IPS-NIHi7 (cell line): ENCODE measurements around the gene PPM1L.
"Not testable (repeated sequence)": the region's sequence is repeated elsewhere in the genome, so short reads cannot be mapped to it uniquely, and the experiment has no call there.

Experiments used
- DNase-seq: peaks from one replicate; pipeline ENCODE4 v3.0.0; 2012; ENCODE audit warnings: mixed read lengths; ENCODE audit errors: extremely low spot score

Gene PPM1L

GRCh38 chr3:160983900-160984299, 227.9 kb downstream of the PPM1L start:
- not testable (repeated sequence) for DNase-seq

- DNase-seq: no peak
Measured at GRCh38 chr3:160986069-160986468, 230.0 kb downstream of the PPM1L start.

- DNase-seq: no peak
Measured at GRCh38 chr3:160987982-160988964, 232.2 kb downstream of the PPM1L start.

GRCh38 chr3:160990446-160990845, 234.4 kb downstream of the PPM1L start:
- no peak for DNase-seq

- DNase-seq: no peak
Measured at GRCh38 chr3:160992712-160993111, 236.7 kb downstream of the PPM1L start.

- DNase-seq: no peak
Measured at GRCh38 chr3:160996811-160997210, 240.8 kb downstream of the PPM1L start.

GRCh38 chr3:160998581-160998980, 242.6 kb downstream of the PPM1L start:
- no peak for DNase-seq

GRCh38 chr3:160999274-160999673, 243.2 kb downstream of the PPM1L start:
- DNase-seq: no peak

- DNase-seq: no peak
Measured at GRCh38 chr3:161008086-161008485, 252.1 kb downstream of the PPM1L start.

- DNase-seq: not testable (repeated sequence)
Measured at GRCh38 chr3:161010151-161010550, 254.1 kb downstream of the PPM1L start.

- no peak for DNase-seq
Measured at GRCh38 chr3:161014843-161015749, 259.1 kb downstream of the PPM1L start.

- DNase-seq: no peak
Measured at GRCh38 chr3:161016417-161017313, 260.6 kb downstream of the PPM1L start.

- DNase-seq: no peak
Measured at GRCh38 chr3:161017971-161018370, 261.9 kb downstream of the PPM1L start.

- DNase-seq: no peak
Measured at GRCh38 chr3:161020256-161020655, 264.2 kb downstream of the PPM1L start.

GRCh38 chr3:161025911-161026310, 269.9 kb downstream of the PPM1L start:
- no peak for DNase-seq

GRCh38 chr3:161026612-161027510, 270.8 kb downstream of the PPM1L start:
- DNase-seq: no peak

GRCh38 chr3:161028555-161029153, 272.6 kb downstream of the PPM1L start:
- DNase-seq: peak; percentile 43

GRCh38 chr3:161031134-161031533, 275.1 kb downstream of the PPM1L start:
- DNase-seq: no peak

- not testable (repeated sequence) for DNase-seq
Measured at GRCh38 chr3:161034913-161035550, 279.0 kb downstream of the PPM1L start.
